ENCODE measurements around the gene NDUFB10.

Gene NDUFB10

GRCh38 chr16:1997494-1998359 is 38.4 kb downstream of the NDUFB10 start:
- H3K4me3 ChIP-seq (ENCODE audit: low read depth, low read length) = no peak overlapping the region
- ChIA-PET CTCF (interaction anchor here (1.1 to 4.6 kb wide), 3 partner anchors 10 to 143 kb away, joined by 3 to 19 read pairs (median 7); no protein-coding TSS in a partner anchor), POLR2A (interaction anchor here (1.6 kb wide), 1 partner anchor 158 kb away, joined by 3 read pairs; the partner anchor contains the start of gene TRAF7)
- no peak for DNase-seq (ENCODE audit: low read depth, low spot score)
- TF ChIP-seq CTCF (IDR thresholded peaks at IDR 0.05; ENCODE audit: insufficient read depth, low read length, missing control alignments) = no peak

GRCh38 chr16:1998360-1998835 is 39.1 kb downstream of the NDUFB10 start:
- CTCF ChIA-PET = interaction anchor here (1.9 to 4.6 kb wide), 2 partner anchors 10 to 142 kb away, joined by 7 to 19 read pairs; no protein-coding TSS in a partner anchor
- POLR2A ChIA-PET = interaction anchor here (1.6 kb wide), 1 partner anchor 157 kb away, joined by 3 read pairs; the partner anchor contains the start of gene TRAF7
- no peak overlapping the region for H3K4me3 ChIP-seq (ENCODE audit: low read depth, low read length)
- TF ChIP-seq CTCF (IDR thresholded peaks at IDR 0.05; ENCODE audit: insufficient read depth, low read length, missing control alignments) = no peak
- no peak for DNase-seq (ENCODE audit: low read depth, low spot score)

- H3K4me3 ChIP-seq (ENCODE audit: low read depth, low read length) = no peak overlapping the region
- DNase-seq (ENCODE audit: low read depth, low spot score) = no peak
- no peak for TF ChIP-seq CTCF (IDR thresholded peaks at IDR 0.05; ENCODE audit: insufficient read depth, low read length, missing control alignments)
- ChIA-PET CTCF (interaction anchor here (1.9 to 10.6 kb wide), 3 partner anchors 9 to 142 kb away, joined by 7 to 176 read pairs (median 19); partner anchors contain the start of gene PKD1), POLR2A (interaction anchor here (1.6 kb wide), 1 partner anchor 156 kb away, joined by 3 read pairs; the partner anchor contains the start of gene TRAF7)
Observed at GRCh38 chr16:1998852-1999801, 39.8 kb downstream of the NDUFB10 start.

- no peak for TF ChIP-seq CTCF (IDR thresholded peaks at IDR 0.05; ENCODE audit: insufficient read depth, low read length, missing control alignments)
- H3K4me3 ChIP-seq (ENCODE audit: low read depth, low read length) = no peak overlapping the region
- no peak for DNase-seq (ENCODE audit: low read depth, low spot score)
- POLR2A ChIA-PET = no interaction called here
- CTCF ChIA-PET = interaction anchor here (6.5 to 10.6 kb wide), 2 partner anchors 12 to 140 kb away, joined by 163 to 176 read pairs; partner anchors contain the start of genes GFER, NOXO1, PKD1 and SYNGR3
Observed at GRCh38 chr16:1999866-2000514, 40.7 kb downstream of the NDUFB10 start.

GRCh38 chr16:2001035-2001434 is 41.7 kb downstream of the NDUFB10 start:
- no peak for TF ChIP-seq CTCF (IDR thresholded peaks at IDR 0.05; ENCODE audit: insufficient read depth, low read length, missing control alignments)
- no peak for DNase-seq (ENCODE audit: low read depth, low spot score)
- ChIA-PET POLR2A (interaction anchor here (1.2 kb wide), 1 partner anchor 154 kb away, joined by 3 read pairs; the partner anchor contains the start of gene TRAF7), CTCF (interaction anchor here (4.8 to 10.6 kb wide), 3 partner anchors 12 to 139 kb away, joined by 38 to 176 read pairs (median 163); partner anchors contain the start of genes GFER, NOXO1, PKD1 and SYNGR3)
- H3K4me3 ChIP-seq (ENCODE audit: low read depth, low read length) = no peak overlapping the region
